ENCODE measurements around the gene IQGAP1. TPM values are rescaled to one million over a fixed set of nuclear protein-coding genes. Genes with fewer than 3 reads are reported as not detected.

IQGAP1 gene
- total RNA-seq, 1 experiment from 2014 or later = 72.4 TPM

DNA sequence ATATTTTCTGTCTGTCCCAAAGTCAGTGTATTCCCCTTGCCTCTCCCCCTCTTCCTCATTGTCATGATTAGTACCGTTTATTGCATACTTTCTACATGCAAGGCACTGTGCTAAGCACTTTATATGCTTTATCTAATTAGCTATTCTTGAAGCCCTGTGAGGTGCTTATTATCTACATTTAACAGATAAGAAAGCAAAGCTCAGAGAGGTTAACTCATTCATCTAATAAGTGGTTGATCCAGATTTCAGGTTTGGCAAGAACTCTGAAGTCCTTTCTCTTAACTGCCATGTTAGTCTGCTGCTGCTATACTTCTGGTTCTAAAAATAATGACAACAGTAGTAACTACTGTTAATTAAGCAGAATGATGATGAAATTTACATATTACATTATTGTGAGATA, 13.5 kb downstream of the IQGAP1 start:
- Histone ChIP-seq H4K91ac (ENCODE audit: insufficient read length, low read depth, low read length) (no peak overlapping the region), H2BK12ac (ENCODE audit: insufficient read length, low read depth, low read length) (no peak overlapping the region), H3K56ac (ENCODE audit: insufficient read length, low read depth, low read length) (no peak overlapping the region), H3K4me2 (ENCODE audit: insufficient read depth, insufficient read length, low read length) (no peak overlapping the region), H3K4me1 (ENCODE audit: insufficient read depth, low read length) (peaks cover 4% of the 10 kb centered on the region; the same call in 1 of the 2 replicates), H3K18ac (ENCODE audit: insufficient read length, low read depth, low read length) (peak overlapping the region; percentile 28), H3T11ph (ENCODE audit: low read length) (peak overlapping the region; percentile 80), H4K8ac (replicated peaks; ENCODE audit: insufficient read length, low read depth, low read length) (no peak overlapping the region), H2BK5ac (ENCODE audit: insufficient read length, low read length) (no peak overlapping the region), H4K5ac (ENCODE audit: insufficient read length, low read depth, low read length) (no peak overlapping the region), H3K23me2 (ENCODE audit: insufficient read length, low read depth, low read length, poor library complexity, severe bottlenecking) (no peaks in the 10 kb centered on the region), H2BK15ac (ENCODE audit: low read depth, low read length) (no peak overlapping the region), H3K27me3 (ENCODE audit: insufficient read depth, low read length) (no peaks in the 10 kb centered on the region), H2AK5ac (ENCODE audit: insufficient read length, low read length) (no peak overlapping the region), H3K79me2 (ENCODE audit: insufficient read depth, low read length) (peaks cover 20% of the 10 kb centered on the region; the same call in 1 of the 2 replicates), H3K79me1 (ENCODE audit: insufficient read depth, low read depth, low read length, poor library complexity, severe bottlenecking) (no peaks in the 10 kb centered on the region), H3K23ac (ENCODE audit: insufficient read length, low read depth, low read length) (no peak overlapping the region), H2AFZ (ENCODE audit: low read length) (no peak overlapping the region), H3K14ac (ENCODE audit: insufficient read depth, low read length) (no peak overlapping the region; the same call in 1 of the 2 replicates), H2BK120ac (ENCODE audit: low read depth, low read length, poor library complexity, severe bottlenecking) (no peak overlapping the region), H3K9ac (ENCODE audit: extremely low read depth, insufficient read length, low read length) (no peak overlapping the region), H3K9me3 (ENCODE audit: control insufficient read depth, low read depth, low read length) (no peaks in the 10 kb centered on the region), H2BK20ac (ENCODE audit: low read depth, low read length, poor library complexity, severe bottlenecking) (no peak overlapping the region), H4K20me1 (ENCODE audit: control insufficient read depth, insufficient read depth, insufficient read length) (no peaks in the 10 kb centered on the region), H3K4ac (ENCODE audit: low read depth, low read length) (no peak overlapping the region; the same call in 1 of the 2 replicates), H3K27ac (ENCODE audit: insufficient read length, low read depth, low read length) (no peak overlapping the region)
- Mint-ChIP-seq H3K27ac (peak overlapping the region; percentile 92 to 97 (median 95); a peak in 5 of 7 replicates), H3K36me3 (ENCODE audit: insufficient read depth in 1 of 3, low read depth in 3 of 3) (peaks cover 0 to 4% (median 0%) of the 10 kb centered on the region in 3 experiments; a peak in 1 of 7 replicates), H3K4me1 (peaks cover 49 to 52% of the 10 kb centered on the region in 2 experiments), H3K4me3 (peak overlapping the region in 1 of 2 experiments; percentile 60; a peak in 2 of 5 replicates), H3K9me3 (no peaks in the 10 kb centered on the region), H3K27me3 (ENCODE audit: low read depth) (no peaks in the 10 kb centered on the region; the same call in 1 of the 2 replicates)
- TF ChIP-seq, protein P1, sequence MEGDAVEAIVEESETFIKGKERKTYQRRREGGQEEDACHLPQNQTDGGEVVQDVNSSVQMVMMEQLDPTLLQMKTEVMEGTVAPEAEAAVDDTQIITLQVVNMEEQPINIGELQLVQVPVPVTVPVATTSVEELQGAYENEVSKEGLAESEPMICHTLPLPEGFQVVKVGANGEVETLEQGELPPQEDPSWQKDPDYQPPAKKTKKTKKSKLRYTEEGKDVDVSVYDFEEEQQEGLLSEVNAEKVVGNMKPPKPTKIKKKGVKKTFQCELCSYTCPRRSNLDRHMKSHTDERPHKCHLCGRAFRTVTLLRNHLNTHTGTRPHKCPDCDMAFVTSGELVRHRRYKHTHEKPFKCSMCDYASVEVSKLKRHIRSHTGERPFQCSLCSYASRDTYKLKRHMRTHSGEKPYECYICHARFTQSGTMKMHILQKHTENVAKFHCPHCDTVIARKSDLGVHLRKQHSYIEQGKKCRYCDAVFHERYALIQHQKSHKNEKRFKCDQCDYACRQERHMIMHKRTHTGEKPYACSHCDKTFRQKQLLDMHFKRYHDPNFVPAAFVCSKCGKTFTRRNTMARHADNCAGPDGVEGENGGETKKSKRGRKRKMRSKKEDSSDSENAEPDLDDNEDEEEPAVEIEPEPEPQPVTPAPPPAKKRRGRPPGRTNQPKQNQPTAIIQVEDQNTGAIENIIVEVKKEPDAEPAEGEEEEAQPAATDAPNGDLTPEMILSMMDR (conservative IDR thresholded peaks at IDR 0.05) = no peak
- DNase-seq = no peak
- WGBS (ENCODE audit: extremely low coverage, insufficient read length, low lambda C conversion rate) = no CpG with 5 or more reads among the region's 1 CpG

Measured in H9 (cell line).